Measurements from ENCODE around the gene ACO2. TPM values are rescaled to one million over a fixed set of nuclear protein-coding genes. Genes with fewer than 3 reads are reported as not detected.

Gene ACO2
- total RNA-seq (2021; fragmentation: NEBNext Ultra II Directional; extraction: Animal tissue kit (Norgen Biotek cat#: 25700)) (72.4 and 75.4 TPM in 2 replicates), polyA plus RNA-seq (2011; rRNA removed) (52.8 and 74.1 TPM in 2 replicates), polyA minus RNA-seq (2011; rRNA and poly(A)+ RNA removed) (33.8 and 43.9 TPM in 2 replicates)
- polyA plus RNA-seq (2011; cell fraction: cytosol; rRNA removed): 36.2 TPM
- 102 TPM for polyA plus RNA-seq (2011; cell fraction: nucleus; rRNA removed)
- 54.7 to 79.7 TPM (median 75.7 TPM) in 4 replicates for polyA plus RNA-seq (2012, experiment 1 of 2)
- polyA plus RNA-seq (2012, experiment 2 of 2): 75.0 TPM
- polyA plus RNA-seq (2013, experiment 1 of 2): 62.2 TPM
- 53.8 TPM for polyA plus RNA-seq (2013, experiment 2 of 2)
- polyA minus RNA-seq (2011; cell fraction: cytosol; rRNA and poly(A)+ RNA removed): 27.0 TPM
- polyA minus RNA-seq (2011; cell fraction: nucleus; rRNA and poly(A)+ RNA removed): 42.1 TPM
- long read RNA-seq, experiment 1, transcript ACO2-201 (18 exons, 2,741 nt): major isoform, 16 of 84 reads
- long read RNA-seq, experiment 1, partial matches to known transcripts: 57 of 84 reads
- long read RNA-seq, experiment 1, other reads (novel, unspliced or antisense): 11 of 84 reads
- long read RNA-seq, experiment 2, transcript ACO2-201 (18 exons, 2,741 nt): major isoform, 21 of 51 reads
- long read RNA-seq, experiment 2, partial matches to known transcripts: 23 of 51 reads
- long read RNA-seq, experiment 2, other reads (novel, unspliced or antisense): 7 of 51 reads

DNA sequence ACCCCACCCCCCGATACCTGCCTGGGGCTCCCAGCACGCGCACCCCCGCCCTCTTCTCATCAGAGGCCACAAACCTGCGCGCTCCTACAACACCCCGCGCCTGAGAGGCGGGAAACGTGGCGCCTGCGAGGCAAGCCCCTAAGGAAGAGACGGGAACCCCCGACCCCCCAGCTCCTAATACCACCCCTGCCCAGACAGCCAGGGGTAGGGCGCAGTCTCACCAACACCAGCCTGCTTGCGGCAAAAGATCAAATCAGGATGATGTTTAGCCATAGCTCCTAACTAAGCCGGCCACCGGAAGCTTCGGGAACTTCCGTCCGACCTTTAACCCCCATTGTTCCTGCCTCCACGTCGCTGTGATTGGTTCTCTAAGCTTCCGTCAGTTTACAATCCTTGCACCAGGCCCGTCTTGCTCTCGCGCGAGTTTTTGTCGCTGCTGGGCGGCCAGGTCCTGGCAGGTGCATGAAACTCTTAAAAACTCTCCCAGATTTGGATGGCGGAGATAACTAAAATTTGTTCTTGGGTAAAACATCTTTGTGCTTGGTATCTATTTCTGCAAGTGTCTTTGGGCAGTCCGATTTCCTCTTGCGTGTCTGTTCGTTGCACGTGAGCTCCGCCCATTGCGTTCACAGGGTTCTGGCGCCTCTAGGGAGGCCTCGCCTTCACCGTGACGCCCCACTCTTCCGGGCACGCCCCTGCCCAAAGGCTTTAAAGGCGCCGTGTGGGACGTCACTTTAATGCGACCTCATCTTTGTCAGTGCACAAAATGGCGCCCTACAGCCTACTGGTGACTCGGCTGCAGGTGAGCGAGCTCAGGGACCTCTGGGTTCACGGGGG is at the start of gene ACO2, which contains the start of gene PHF5A:
TSS of gene ACO2 (plus strand) at position 737 of the 837 bp plus-strand sequence. CDS start at position 767, 30 bp downstream.
TSS of gene PHF5A (minus strand) at position 312 of the 837 bp plus-strand sequence. CDS start at position 273, 39 bp downstream.
- H4K5ac ChIP-seq (ENCODE audit: insufficient read length, low read depth, low read length): peak within 1 kb of the TSS; percentile 41
- H3K9me3 ChIP-seq (ENCODE audit: insufficient read depth in 2 of 2, low read depth in 1 of 2, low read length in 1 of 2): no peaks in the 10 kb centered on the region
- H4K20me1 ChIP-seq (replicated peaks in 1 of 2; ENCODE audit: control insufficient read depth in 1 of 2, insufficient read depth in 2 of 2, low read length in 2 of 2): peaks cover 0 to 5% of the 10 kb centered on the region in 2 experiments
- FAIRE-seq (peak; percentile 84), DNase-seq (ENCODE audit: low read depth in 1 of 2, low spot score in 2 of 2) (peak; percentile 85 to 99)
- peaks cover 6% of the 10 kb centered on the region; the same call in 1 of the 2 replicates for H3K79me1 ChIP-seq (ENCODE audit: low read depth, low read length)
- no peaks in the 10 kb centered on the region for H3K27me3 ChIP-seq (replicated peaks in 1 of 4; ENCODE audit: control insufficient read depth in 3 of 4, extremely low read depth in 1 of 4, insufficient read depth in 3 of 4, low read length in 3 of 4)
- H3K56ac ChIP-seq (replicated peaks; ENCODE audit: insufficient read length, low read depth, low read length): peak within 1 kb of the TSS; percentile 33
- H2BK20ac ChIP-seq (ENCODE audit: low read length): peak within 1 kb of the TSS; percentile 98
- peak within 1 kb of the TSS; percentile 98 for H4K8ac ChIP-seq (ENCODE audit: extremely low read depth, insufficient read depth, low read length)
- H3K4me1 ChIP-seq (replicated peaks in 1 of 4; ENCODE audit: control insufficient read depth in 3 of 4, insufficient read depth in 4 of 4, low read length in 3 of 4): peaks cover 0 to 9% (median 7%) of the 10 kb centered on the region in 4 experiments; a peak in 4 of 7 replicates
- H3K23ac ChIP-seq (ENCODE audit: insufficient read length): no peak within 1 kb of the TSS
- peak within 1 kb of the TSS; percentile 35 to 79 for H3K4me2 ChIP-seq (ENCODE audit: insufficient read depth in 1 of 2, low read depth in 2 of 2, low read length in 2 of 2)
- H3K9ac ChIP-seq (replicated peaks in 1 of 4; ENCODE audit: extremely low read depth in 1 of 4, low read depth in 3 of 4, low read length in 3 of 4): peak within 1 kb of the TSS; percentile 93 to 96 (median 96)
- peak within 1 kb of the TSS; percentile 7; the same call in 1 of the 2 replicates for H2AK5ac ChIP-seq (ENCODE audit: low read depth, low read length)
- H3K4ac ChIP-seq (replicated peaks; ENCODE audit: insufficient read length, low read depth, low read length): no peak within 1 kb of the TSS
- no peak within 1 kb of the TSS for H3K14ac ChIP-seq (ENCODE audit: insufficient read length)
- peak within 1 kb of the TSS; percentile 74 to 93 (median 80) for H3K4me3 ChIP-seq (ENCODE audit: extremely low read depth in 1 of 4, insufficient read depth in 2 of 4, low read depth in 3 of 4, low read length in 4 of 4)
- peak within 1 kb of the TSS; percentile 99; the same call in 1 of the 2 replicates for H2BK12ac ChIP-seq (ENCODE audit: low read depth, low read length)
- peak within 1 kb of the TSS; percentile 88; the same call in 1 of the 2 replicates for H3K18ac ChIP-seq (ENCODE audit: extremely low read depth, low read length)
- no peak within 1 kb of the TSS for H2BK15ac ChIP-seq (ENCODE audit: low read length)
- ChIA-PET POLR2A (ENCODE audit: partially characterized antibody) (interaction anchor here (0.6 to 30.6 kb wide), 36 partner anchors 1 to 187 kb away, joined by 3 to 887 read pairs (median 4); partner anchors contain the start of genes ACO2, PHF5A, TEF and TOB2), CTCF (ENCODE audit: partially characterized antibody) (interaction anchor here (0.5 to 8.3 kb wide), 18 partner anchors 9 to 189 kb away, joined by 3 to 57 read pairs (median 4); no protein-coding TSS in a partner anchor)
- peak within 1 kb of the TSS; percentile 86 for H4K91ac ChIP-seq (replicated peaks; ENCODE audit: insufficient read length, low read length)
- peak within 1 kb of the TSS; percentile 34 for H2BK120ac ChIP-seq (replicated peaks; ENCODE audit: low read depth, low read length)
- peaks cover 6% of the 10 kb centered on the region for H3K23me2 ChIP-seq (ENCODE audit: low read depth, low read length)
- H2AFZ ChIP-seq (ENCODE audit: low read length): peak within 1 kb of the TSS; percentile 85; the same call in 1 of the 2 replicates
- WGBS, 2 experiments (ENCODE audit: extremely low coverage in 1 of 2, insufficient coverage in 1 of 2, insufficient read length in 1 of 2, insufficient replicate concordance in 2 of 2, low coverage in 1 of 2, low lambda C conversion rate in 2 of 2, missing lambda C conversion rate in 1 of 2): 2% methylated on average over 51 of the region's 51 CpGs; no CpG with 5 or more reads in 1 of the 2 experiments
- peak within 1 kb of the TSS; percentile 99 for H2BK5ac ChIP-seq (ENCODE audit: low read depth, low read length)
- H3K36me3 ChIP-seq (ENCODE audit: control insufficient read depth in 2 of 4, insufficient read depth in 4 of 4, low read length in 3 of 4): peaks cover 23 to 41% (median 36%) of the 10 kb centered on the region in 4 experiments
- H3K79me2 ChIP-seq (ENCODE audit: control insufficient read depth in 1 of 2, insufficient read depth in 2 of 2, low read length in 2 of 2): peaks cover 16 to 73% of the 10 kb centered on the region in 2 experiments
- peak within 1 kb of the TSS; percentile 98 for H3K27ac ChIP-seq (ENCODE audit: low read depth, low read length)
- peak; percentile 69 to 91 for TF ChIP-seq POLR2A (IDR thresholded peaks at IDR 0.05; ENCODE audit: control extremely low read depth in 1 of 2, low read depth in 2 of 2, low read length in 2 of 2)
- no peak for TF ChIP-seq JUN (IDR thresholded peaks at IDR 0.05; ENCODE audit: low read depth, low read length)
- no peak; a peak in 1 of 4 replicates for TF ChIP-seq RAD21 (IDR thresholded peaks at IDR 0.05 in 1 of 2, conservative IDR thresholded peaks at IDR 0.05 in 1 of 2; ENCODE audit: low read depth in 2 of 2, low read length in 2 of 2)
- TF ChIP-seq GTF2F1 (IDR thresholded peaks at IDR 0.05; ENCODE audit: borderline replicate concordance, low read depth, low read length): no peak
- no peak for TF ChIP-seq CBX5 (IDR thresholded peaks at IDR 0.05; ENCODE audit: low read depth, low read length)
- TF ChIP-seq SAP30 (IDR thresholded peaks at IDR 0.05; ENCODE audit: insufficient read depth, insufficient replicate concordance, low read length): peak; percentile 76
- peak; percentile 55; the same call in 1 of the 2 replicates for TF ChIP-seq EGR1 (IDR thresholded peaks at IDR 0.05; ENCODE audit: borderline replicate concordance, low read depth, low read length)

Measured in H1 (cell line).